ENCODE measurements around the gene TXNDC2.

The TXNDC2 gene

DNA sequence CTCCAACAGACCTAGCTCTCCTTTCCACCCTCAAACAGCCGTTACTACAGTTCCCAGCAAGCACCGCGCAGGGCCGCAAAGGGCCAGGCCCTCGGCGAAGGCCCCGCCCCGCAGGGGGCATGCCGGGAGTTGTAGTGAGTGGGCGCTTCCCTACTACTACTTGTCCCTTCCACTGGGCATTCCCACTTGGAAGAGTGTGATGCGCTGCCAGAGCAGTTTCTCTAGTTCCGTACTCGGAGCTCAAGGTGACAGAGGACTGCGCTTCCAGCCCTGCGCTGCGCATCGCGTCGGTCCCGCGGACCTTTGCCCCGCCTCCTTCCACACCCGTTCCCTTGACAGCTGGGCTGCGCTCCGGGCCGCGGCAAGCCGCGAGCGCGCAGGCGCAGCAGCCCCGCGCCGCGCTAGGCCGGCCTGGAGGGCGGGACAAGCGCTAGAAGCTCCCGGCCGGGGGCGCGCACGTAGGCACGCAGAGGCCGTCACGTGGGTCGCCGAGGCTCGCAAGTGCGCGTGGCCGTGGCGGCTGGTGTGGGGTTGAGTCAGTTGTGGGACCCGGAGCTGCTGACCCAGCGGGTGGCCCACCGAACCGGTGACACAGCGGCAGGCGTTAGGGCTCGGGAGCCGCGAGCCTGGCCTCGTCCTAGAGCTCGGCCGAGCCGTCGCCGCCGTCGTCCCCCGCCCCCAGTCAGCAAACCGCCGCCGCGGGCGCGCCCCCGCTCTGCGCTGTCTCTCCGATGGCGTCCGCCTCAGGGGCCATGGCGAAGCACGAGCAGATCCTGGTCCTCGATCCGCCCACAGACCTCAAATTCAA lies 28.0 kb downstream of the TXNDC2 start, which contains the start of gene VAPA:
TSS of gene VAPA (plus strand) at position 491 of the 808 bp plus-strand sequence. CDS start at position 732, 241 bp downstream.
- peak; percentile 93 for DNase-seq (ENCODE audit: low read depth)

DNA sequence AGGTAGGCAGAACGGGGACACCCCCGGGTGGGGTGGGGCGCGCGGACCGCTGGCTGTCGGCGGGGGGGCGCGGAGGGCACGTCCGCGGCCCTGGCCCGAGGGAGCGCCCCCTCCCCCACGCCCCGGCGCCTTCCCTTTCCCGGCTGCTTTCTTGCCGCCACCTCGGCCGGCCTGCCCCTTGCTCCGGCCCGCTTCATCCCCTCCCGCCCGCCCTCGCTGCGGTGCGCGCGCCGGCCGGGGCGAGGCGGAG lies 28.5 kb downstream of the TXNDC2 start:
- no peak for DNase-seq (ENCODE audit: low read depth)

DNA sequence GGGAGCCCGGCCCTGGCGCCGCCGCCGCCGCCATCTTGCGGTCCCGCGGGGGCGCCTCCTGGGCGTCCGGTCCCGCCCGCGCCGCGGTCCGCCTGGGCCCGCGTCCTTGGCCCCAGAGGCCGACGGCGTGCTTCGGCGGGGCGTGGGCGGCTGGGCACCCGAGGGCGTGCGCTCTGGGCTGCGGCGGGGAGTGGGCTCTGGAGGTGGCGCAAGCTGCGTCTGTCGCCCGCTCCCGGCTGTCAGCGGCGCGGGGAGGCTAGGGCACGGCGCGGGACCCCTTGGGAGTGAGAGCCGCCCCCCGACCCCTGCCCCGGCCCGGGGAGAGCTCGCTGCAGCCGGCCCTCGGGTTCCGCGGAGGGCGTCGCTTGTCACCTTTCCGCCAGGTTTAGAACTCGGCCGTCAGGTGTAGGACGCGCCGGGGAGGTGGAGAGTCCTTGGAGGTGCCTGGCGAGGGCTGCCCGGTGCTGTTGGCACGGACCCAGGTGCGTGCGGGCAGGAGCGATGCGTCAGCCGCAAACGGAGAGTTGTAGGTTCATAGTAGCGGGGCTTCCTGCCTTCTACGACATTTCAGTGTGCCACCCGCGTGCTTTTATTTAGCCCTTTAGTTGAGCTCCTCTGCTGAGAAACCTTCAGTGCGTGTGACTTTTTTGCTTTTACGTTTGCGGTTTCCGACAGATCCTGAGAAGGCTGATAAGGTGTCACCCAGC lies 29.0 kb downstream of the TXNDC2 start:
- peak; percentile 58 for DNase-seq (ENCODE audit: low read depth)

DNA sequence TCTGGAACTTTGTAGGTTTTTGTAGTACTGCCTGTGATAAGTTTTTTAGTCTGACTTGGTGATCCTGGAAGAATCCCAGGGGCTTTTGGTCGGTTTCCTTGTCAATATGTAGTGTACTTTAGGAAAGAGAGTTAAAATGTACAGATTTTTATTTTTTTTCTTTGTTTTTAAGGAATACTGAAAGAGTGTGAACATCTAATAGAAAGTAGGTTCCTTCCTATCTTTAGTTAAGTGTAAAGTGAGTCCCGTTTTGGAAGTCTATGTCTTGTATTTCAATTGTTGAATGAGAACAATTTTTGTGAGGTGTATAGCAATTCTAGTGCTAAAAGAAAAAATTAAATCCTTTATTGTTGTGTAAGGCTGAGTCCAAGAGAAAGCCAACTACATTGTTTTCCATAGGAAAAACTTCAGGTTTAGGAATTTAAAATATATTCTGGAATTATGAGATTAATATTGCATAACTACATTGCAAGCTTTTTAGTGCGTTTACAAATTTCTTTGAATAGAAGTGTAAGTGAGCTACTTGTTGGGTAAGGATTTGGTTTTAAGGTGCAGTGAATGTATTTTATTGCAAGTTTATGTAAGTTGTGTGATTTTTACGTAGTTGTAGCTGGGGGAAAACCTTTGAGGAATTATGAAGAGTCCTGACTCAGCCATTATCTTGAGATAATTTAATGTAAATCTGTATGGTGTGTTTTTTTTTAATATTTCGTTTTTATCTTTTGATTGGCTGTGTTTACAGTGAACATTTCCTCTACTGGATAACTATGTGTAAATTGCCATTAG lies 29.7 kb downstream of the TXNDC2 start:
- DNase-seq (ENCODE audit: low read depth) = no peak

DNA sequence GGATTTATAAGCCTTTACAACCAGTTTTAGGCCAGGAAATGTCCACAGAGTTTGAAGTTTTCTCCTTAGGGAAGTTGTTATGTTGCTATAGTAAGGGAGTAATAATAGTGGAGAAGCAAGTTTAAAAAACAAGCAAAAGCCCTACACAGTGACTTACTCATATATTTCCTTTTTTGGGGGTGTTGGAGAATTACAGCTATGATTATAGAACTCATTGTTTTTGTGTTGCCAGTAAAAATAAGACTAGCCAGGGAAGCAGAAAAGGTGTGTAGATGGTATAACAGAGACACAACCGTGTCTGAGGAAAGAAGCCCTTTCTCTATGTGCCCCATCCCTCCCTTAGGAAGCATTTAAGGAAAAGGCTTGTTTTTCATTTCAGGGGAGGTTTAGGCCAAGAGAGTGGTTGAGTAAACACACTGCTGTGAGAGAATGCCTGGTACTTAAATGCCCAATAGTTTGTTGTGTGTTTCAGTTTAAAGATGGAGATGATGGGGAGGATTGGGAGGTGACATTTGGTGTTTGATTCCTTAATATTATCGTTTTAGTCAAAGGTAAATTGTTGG lies 30.4 kb downstream of the TXNDC2 start:
- DNase-seq (ENCODE audit: low read depth) = no peak

DNA sequence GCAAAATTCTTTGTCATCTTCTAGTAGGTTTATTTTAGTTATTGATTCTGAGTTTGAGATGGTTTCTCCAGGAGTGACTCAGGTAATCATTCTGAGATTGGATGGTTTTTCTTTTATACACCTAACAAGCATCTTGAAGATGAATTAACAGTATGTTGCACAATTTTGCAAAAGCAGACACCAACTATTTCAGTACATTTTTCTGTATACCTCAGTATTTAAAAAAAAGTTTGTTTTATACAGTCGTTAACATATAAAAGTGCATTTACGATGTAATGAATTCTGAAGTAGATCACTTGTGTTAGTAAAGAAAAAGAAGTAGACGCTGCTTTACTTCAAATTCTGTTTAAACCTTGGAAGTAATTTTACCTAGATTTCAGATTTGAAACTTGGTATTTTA lies 31.0 kb downstream of the TXNDC2 start:
- no peak for DNase-seq (ENCODE audit: low read depth)

DNA sequence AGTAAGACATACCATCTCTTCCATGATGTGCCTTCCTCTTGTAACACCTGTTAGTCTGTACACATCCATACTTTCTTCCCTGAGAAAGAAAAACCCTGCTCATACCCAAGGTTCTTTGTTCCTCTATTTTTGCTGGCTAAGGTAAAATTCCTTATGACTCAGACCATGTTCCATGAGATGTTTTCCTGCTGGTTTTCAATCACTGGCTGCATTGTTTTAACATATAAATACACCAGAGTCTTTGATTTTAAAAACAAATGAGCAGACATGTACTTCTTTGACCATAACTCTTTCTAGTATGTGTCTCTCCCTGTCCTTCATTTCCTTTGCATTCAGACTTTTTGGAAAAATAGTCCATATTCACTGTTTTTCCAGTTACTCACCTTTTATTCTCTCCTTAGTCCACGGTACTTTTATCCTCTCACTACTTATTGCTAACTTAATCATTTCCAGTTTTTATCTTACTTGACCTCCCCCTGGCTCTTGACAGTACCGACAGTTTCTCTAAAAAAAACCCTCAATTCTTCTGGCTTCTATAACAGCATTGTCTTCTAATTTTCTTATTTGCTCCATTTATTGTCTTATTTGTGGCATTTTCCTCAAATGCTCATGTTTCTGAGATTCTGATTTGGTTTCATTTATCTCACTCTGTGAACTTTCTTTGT lies 32.4 kb downstream of the TXNDC2 start:
- no peak for DNase-seq (ENCODE audit: low read depth)

DNA sequence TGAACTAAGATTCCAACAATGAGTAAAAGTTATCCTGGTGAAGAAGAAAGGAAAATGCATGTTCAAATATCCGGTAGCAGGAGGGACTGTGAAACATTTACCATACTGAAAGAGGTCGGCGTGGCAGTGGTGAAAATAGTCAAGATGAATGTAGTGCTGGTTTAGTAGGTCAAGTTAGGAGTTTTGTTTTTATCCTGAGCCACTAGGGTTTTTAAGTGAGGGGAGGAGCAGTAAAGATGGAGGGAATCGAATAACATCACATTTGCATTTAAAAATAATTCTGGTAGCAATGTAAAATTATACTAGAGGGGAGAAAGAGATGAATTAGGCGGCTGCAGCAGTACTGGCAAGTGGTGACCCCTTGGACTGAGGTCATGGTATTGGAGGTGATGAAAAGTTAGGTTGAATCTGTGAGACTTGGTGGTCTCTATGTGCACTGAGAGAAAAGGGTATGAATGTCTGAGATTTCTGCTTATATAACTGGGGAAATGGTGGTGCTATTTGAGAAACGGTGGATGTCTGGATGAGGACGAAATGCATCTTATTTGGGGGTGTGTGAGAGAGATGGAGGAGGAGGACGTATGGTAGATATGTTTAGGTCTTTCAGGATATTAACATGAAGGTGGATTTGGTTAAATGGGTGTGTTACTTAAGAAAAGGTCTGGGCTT lies 33.9 kb downstream of the TXNDC2 start:
- DNase-seq (ENCODE audit: low read depth) = no peak

DNA sequence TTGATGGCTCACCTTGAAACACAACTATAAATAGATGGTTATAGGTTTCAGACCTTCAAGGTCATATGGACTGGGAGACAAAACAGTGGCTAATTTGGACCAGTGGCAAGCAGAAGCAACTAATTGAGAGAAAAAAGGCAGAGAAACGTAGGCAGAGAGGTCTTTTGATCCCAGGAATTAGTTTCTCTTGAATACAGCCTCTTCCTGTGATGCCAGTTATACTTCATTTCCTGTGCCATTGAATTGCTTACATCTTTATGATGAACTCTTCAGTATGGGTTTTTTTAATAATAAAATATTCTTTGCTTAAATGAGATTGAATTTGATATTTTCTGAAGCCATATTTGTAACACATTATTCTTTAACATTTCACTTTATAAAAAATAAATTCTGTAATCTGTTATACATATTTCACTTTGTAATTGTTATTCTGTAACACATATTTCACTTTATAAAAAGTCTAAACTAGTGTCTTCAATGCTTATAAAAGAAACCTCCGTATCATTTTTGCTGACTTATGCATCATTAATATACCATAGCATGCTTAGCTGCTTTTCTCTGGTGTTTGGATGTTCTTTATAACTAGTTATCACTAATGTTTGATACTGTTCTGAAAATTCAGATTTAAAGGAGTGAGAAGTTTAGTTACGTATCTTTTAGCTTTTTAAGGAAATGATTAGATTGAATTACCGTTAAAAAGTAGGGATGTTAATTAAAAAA lies 37.0 kb downstream of the TXNDC2 start:
- DNase-seq (ENCODE audit: low read depth) = no peak

DNA sequence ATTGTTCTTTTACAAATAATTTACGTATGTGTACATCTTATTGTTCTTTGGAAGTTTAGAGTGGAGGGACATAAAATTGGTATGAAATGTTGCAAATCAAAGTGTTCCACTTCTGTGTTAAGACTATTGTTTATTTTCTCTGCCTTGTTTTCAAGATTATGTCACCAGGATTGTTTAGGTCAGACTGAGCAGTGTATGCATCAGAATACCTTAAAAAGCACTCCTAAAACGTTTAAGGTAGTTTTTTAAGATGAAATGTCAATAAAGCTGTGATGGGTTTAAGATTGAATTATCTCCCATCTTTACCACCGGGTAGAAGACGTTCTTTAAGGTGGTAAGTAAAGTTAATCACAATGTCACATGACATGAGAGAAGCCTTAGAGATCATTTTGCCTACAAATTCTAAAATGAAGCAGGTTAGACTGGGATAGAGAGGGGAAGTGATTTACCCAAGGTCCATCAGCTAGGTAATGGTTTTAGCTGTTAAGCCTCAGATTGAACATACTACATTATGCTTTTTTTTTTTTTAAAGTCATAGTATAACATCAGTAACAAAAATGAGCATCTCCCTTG lies 38.7 kb downstream of the TXNDC2 start:
- DNase-seq (ENCODE audit: low read depth) = no peak

DNA sequence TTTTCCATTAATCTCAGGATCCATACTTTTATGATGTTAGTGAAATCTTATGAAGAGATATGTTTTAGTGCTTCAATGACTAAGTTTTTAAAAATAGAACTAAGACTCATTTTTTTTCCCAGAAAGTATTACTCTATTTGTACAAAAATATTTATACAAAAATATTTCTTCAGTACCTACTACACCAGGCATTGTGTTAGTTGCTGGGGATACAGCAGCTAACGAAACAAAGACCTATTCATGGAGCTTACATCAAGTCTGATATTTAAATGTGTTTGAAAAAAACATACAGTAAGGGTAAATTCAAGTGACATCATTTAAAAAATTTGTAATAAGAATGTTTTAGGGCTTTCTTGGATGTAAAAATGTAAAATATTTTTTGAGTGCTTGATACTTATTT lies 39.6 kb downstream of the TXNDC2 start:
- DNase-seq (ENCODE audit: low read depth) = no peak

DNA sequence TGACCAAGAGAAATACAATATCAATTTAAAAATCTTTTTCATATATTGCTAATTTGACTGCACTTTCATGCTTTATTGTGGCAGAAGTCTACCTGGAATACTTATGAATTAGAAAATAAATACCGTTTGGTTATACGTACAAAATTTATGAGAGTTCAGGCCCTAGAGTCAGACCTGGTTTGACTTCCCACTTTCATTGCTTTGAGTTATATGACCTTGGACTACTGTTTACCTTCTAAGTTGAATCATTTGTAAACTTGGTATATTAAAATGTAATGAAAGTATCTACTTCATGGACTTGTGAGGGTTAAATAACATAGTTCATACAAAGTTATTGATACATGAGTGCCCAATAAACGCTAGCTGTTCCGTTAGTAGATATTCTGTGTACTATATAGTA lies 40.0 kb downstream of the TXNDC2 start:
- DNase-seq (ENCODE audit: low read depth) = no peak

DNA sequence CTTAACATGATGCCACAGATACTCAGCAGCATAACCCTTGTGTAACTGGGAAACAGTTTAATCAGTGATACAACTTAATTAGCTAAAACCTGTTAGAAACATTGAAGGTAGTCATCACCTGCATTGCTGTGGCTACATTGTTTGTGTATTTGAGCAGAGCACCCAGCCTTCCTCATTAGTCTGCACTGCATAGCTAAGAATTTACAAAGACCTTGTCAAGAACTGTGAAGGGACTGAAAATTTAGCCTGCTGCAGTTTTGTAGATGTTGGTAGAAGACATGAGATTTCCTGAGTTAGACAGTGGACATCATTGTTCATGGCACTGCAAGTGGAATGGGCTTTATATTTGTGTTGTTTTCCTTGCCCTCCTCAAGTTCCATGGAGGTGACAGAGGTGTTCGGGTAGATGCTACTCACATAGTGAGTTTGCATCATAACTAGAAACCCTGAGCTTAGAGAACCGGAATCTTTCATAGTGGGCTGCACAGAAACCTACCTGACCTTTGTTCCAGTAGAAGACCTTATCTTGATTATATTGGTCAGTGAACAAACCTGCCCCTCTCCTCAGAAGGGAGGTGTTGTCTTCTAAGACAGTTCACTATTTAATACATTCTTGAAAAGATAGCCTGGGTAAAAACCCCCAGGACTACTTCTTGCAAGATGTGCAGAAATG lies 40.6 kb downstream of the TXNDC2 start:
- DNase-seq (ENCODE audit: low read depth) = no peak

DNA sequence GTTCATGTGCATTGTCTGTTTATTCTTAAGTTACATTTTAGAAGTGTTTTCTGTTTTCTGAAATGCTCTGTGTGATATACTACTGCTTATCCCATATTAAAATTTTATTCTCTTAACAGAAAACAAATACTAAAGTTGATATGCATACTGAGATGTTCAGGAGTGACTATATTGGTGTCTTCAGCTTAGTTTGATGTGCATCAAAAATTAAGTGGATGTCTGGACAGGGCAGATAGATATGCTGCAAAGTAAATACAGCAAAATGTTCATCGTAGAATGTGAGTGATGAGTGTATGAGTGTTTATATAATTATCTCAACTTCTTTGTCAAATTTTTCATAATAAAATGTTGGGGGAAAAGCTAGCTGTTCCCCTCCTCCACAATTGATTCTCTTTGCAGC lies 41.2 kb downstream of the TXNDC2 start:
- no peak for DNase-seq (ENCODE audit: low read depth)

DNA sequence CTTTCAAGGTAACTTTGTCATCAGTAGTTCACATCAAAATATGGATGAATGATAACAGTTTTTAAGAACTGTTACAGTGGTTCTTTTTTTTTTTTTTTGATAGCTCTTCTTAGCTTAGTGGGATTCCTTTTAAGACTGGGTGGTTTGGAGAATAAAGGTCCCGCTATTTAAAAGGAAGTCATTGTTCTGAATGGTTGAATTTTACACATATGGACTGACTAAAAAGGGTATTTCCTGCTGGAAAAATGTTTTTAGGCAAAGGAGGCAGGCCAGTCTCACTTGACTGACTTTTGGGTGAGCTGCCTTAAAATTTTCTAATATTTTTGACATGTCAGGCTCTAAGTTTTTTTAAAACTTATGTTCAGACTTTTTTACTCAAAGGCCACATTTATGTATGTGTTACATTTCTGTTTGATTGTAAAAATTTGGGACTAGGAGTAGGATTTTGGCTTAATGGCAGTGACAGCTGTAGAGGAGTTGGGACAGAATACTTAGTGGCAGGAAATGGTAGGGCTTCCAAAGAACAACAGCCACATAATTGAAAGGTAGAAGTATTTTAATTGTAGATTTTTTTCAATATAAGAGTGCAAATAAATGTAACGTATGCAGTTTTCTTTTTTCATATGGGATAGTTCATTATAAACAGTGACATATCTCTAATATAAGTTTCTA lies 41.8 kb downstream of the TXNDC2 start:
- no peak for DNase-seq (ENCODE audit: low read depth)

DNA sequence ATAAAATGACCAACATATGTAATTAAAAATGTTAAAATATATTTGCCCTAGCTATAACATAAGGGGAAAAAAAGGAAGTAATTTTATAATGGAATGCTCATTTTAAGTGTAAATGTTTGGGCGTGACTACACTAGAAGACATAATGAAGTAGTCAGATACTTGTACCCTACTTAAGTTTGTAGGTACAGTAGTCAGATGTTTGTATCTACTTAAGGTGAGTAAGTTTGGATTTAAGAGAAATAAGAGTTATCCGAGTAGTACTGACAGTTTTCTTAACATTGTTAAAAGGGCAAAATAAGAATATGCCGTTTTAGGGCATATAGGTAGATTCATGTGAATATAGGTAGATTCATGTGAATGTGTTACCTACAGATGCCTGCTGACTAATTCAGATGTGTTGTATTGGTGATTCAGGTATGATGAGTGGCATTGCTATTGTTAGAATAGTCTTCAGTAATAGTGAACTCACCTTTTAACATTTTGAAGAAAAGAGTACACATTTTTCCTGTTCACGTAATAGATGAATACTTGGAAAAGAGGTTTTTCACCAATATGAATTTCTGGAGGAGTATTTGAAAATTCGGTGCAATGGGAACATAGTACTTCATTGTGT lies 43.0 kb downstream of the TXNDC2 start:
- no peak for DNase-seq (ENCODE audit: low read depth)

DNA sequence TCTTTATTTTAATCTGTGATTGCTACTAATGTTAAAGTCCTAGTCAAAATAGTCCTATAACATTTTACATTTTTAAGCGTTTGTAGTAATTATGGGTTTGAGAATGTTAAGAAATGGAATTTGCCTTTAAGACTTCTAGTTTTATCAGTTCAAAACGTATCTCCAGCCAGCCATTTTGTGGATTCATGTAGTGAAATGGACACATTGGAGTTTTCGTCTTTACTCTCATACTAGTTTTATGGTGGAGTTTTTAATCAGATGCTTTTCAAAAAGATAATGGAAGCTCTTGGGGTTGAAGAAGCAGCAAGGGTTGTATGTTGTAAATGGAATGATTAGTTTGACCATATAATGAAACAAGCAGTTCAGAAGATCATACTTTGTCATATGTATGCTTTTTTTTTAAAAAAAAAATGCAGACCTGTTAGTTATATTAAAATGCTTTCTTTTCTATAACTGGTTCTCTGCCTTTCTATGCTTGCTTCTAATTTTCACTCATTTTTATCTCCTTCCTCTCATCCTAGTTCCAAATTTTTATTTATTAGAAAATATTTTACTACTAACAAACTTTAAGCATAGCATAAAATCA lies 44.6 kb downstream of the TXNDC2 start:
- no peak for DNase-seq (ENCODE audit: low read depth)

DNA sequence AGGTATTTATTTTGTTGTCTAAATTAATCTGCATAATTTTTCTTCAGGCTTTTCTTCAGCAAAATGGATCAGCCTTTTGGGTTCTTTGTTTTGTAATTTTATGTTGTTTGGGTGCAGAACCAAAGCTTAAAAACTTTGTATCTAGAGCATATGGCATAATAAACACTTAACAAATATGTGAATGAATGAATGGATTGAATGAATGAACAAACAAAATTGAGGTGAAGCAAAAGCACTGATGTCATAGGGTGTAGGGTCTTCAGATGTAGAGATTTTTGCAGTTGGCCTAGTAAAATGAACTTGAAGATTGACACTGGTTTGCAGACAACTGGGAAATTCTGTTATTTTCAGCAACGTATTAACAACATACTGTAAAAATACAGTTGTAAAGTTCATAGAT lies 45.4 kb downstream of the TXNDC2 start:
- no peak for DNase-seq (ENCODE audit: low read depth)

DNA sequence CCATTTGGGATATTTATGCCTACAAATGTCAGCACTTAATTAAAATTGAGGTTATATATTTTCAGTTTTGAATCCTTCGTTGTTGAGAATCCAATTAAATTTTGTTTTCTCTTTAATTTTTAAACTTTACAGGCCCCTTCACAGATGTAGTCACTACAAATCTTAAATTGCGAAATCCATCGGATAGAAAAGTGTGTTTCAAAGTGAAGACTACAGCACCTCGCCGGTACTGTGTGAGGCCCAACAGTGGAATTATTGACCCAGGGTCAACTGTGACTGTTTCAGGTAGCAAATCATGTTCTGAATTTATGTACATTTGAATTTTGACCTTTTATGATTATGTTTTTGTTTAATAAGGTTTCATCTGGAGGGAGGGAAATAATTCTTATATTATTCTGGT lies 45.9 kb downstream of the TXNDC2 start:
- DNase-seq (ENCODE audit: low read depth) = no peak
